Measurements from ENCODE around the gene TLR4. TPM values are rescaled to one million over a fixed set of nuclear protein-coding genes. Genes with fewer than 3 reads are reported as not detected.

The TLR4 gene
- total and polyA plus RNA-seq, 2 of the 4 experiments (the other 2 are of a cell fraction): under 0.01 TPM; not detected in 1

GRCh38 chr9:117691367-117691766 is 12.8 kb upstream of the TLR4 start:
- intact Hi-C loops (cut with micrococcal nuclease): no loop called here

More at GRCh38 chr9:117691367-117691766, 12.8 kb upstream of the TLR4 start:
- Histone ChIP-seq H2AFZ (replicated peaks; ENCODE audit: low read length, poor library complexity) (no peak overlapping the region), H3K27ac (ENCODE audit: insufficient read depth, low read length) (no peak overlapping the region), H3K4ac (ENCODE audit: low read depth, low read length) (no peak overlapping the region), H3K4me3 (ENCODE audit: insufficient read depth, low read depth, low read length) (no peak overlapping the region), H2BK5ac (ENCODE audit: low read depth, low read length, poor library complexity, severe bottlenecking) (no peak overlapping the region), H3K18ac (ENCODE audit: low read depth, low read length) (no peak overlapping the region), H2BK15ac (ENCODE audit: low read depth, low read length) (no peak overlapping the region), H2BK20ac (ENCODE audit: low read depth, low read length) (no peak overlapping the region), H3K14ac (replicated peaks; ENCODE audit: low read depth, low read length) (no peak overlapping the region), H4K20me1 (ENCODE audit: insufficient read depth, low read length) (no peaks in the 10 kb centered on the region), H3K36me3 (ENCODE audit: control insufficient read depth, insufficient read depth, low read length) (no peaks in the 10 kb centered on the region), H3K4me2 (ENCODE audit: low read depth, low read length) (no peak overlapping the region), H3K9me3 (ENCODE audit: control insufficient read depth, insufficient read depth, low read length) (peaks cover 8% of the 10 kb centered on the region; the same call in 1 of the 2 replicates), H3K27me3 (ENCODE audit: control insufficient read depth, insufficient read depth, low read length) (no peaks in the 10 kb centered on the region), H2BK120ac (ENCODE audit: low read depth, low read length) (no peak overlapping the region), H3K9ac (ENCODE audit: low read depth, low read length) (no peak overlapping the region), H2AK5ac (ENCODE audit: low read depth, low read length) (no peak overlapping the region), H4K8ac (ENCODE audit: low read depth in 2 of 2, low read length in 2 of 2) (no peak overlapping the region), H3K23ac (ENCODE audit: low read depth, low read length) (no peak overlapping the region), H2AK9ac (replicated peaks; ENCODE audit: low read depth, low read length, poor library complexity) (no peak overlapping the region), H3K4me1 (ENCODE audit: control insufficient read depth, insufficient read depth, low read length) (no peaks in the 10 kb centered on the region), H4K91ac (ENCODE audit: insufficient read depth, low read depth, low read length) (no peak overlapping the region), H4K5ac (ENCODE audit: low read depth, low read length) (no peak overlapping the region), H3K56ac (ENCODE audit: extremely low read depth, insufficient read depth, low read length) (no peak overlapping the region), H3K79me1 (ENCODE audit: low read depth in 1 of 2, low read length in 2 of 2) (no peaks in the 10 kb centered on the region), H3K9me1 (ENCODE audit: insufficient read depth, low read length) (no peaks in the 10 kb centered on the region)
- dilution Hi-C loops (cut with HindIII; ENCODE audit: low sequenced_read_pairs, unreplicated experiment) (no loop called here), in situ Hi-C loops (cut with MboI; ENCODE audit: low sequenced_read_pairs) (no loop called here)
- TF ChIP-seq NFE2L2 (IDR thresholded peaks at IDR 0.05; ENCODE audit: low read depth, low read length): no peak
- TF ChIP-seq CEBPB (IDR thresholded peaks at IDR 0.05; ENCODE audit: low read depth, low read length): no peak
- no peak for TF ChIP-seq SMC3 (IDR thresholded peaks at IDR 0.05; ENCODE audit: low read depth, low read length)
- no peak for TF ChIP-seq RFX5 (IDR thresholded peaks at IDR 0.05; ENCODE audit: low read depth, low read length)
- no peak for TF ChIP-seq USF2 (IDR thresholded peaks at IDR 0.05; ENCODE audit: low read depth, low read length)
- no peak for TF ChIP-seq RCOR1 (IDR thresholded peaks at IDR 0.05; ENCODE audit: insufficient replicate concordance, low read length)
- no peak for TF ChIP-seq MAFK (IDR thresholded peaks at IDR 0.05; ENCODE audit: low read depth, low read length)
- TF ChIP-seq CHD1 (IDR thresholded peaks at IDR 0.05; ENCODE audit: low read depth, low read length): no peak
- TF ChIP-seq, protein P1, sequence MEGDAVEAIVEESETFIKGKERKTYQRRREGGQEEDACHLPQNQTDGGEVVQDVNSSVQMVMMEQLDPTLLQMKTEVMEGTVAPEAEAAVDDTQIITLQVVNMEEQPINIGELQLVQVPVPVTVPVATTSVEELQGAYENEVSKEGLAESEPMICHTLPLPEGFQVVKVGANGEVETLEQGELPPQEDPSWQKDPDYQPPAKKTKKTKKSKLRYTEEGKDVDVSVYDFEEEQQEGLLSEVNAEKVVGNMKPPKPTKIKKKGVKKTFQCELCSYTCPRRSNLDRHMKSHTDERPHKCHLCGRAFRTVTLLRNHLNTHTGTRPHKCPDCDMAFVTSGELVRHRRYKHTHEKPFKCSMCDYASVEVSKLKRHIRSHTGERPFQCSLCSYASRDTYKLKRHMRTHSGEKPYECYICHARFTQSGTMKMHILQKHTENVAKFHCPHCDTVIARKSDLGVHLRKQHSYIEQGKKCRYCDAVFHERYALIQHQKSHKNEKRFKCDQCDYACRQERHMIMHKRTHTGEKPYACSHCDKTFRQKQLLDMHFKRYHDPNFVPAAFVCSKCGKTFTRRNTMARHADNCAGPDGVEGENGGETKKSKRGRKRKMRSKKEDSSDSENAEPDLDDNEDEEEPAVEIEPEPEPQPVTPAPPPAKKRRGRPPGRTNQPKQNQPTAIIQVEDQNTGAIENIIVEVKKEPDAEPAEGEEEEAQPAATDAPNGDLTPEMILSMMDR (conservative IDR thresholded peaks at IDR 0.05; ENCODE audit: low read depth, low read length): no peak
- TF ChIP-seq MAZ (IDR thresholded peaks at IDR 0.05; ENCODE audit: borderline replicate concordance, low read depth, low read length): no peak
- ChIA-PET CTCF (no interaction called here), POLR2A (ENCODE audit: unreplicated experiment) (no interaction called here)
- no TSS peak for BruUV-seq (replicated peaks)
- ATAC-seq (ENCODE audit: low read depth): no peak
- no peak for DNase-seq
